HepG2 (cell line): ENCODE data around the gene NT5C. TPM values are rescaled to one million over a fixed set of nuclear protein-coding genes. Genes with fewer than 3 reads are reported as not detected.

Experiments
- ATF3 ChIP-seq: sonication (generic); formaldehyde crosslinking; IDR thresholded peaks from 2 replicates; pipeline ENCODE4 v1.4.0; 2020; ENCODE audit warnings: missing genetic modification reagents
- GMEB1 ChIP-seq: sonication (generic); formaldehyde crosslinking; IDR thresholded peaks from 2 replicates; pipeline ENCODE4 v1.5.1; 2020; ENCODE audit warnings: missing genetic modification reagents, mild to moderate bottlenecking, borderline replicate concordance
- IKZF4 ChIP-seq: sonication (generic); formaldehyde crosslinking; IDR thresholded peaks from 2 replicates; pipeline ENCODE4 v1.5.1; 2020; ENCODE audit warnings: borderline replicate concordance, mild to moderate bottlenecking, low read depth, missing genetic modification reagents; ENCODE audit errors: not compliant biosample characterization
- MAFF ChIP-seq: IDR thresholded peaks from 2 replicates; pipeline ENCODE4 v1.6.1; 2011; ENCODE audit warnings: low read depth, low read length, improper control_type of control experiment
- NFATC3 ChIP-seq: sonication (generic); formaldehyde crosslinking; IDR thresholded peaks from 2 replicates; pipeline ENCODE4 v1.5.1; 2020; ENCODE audit warnings: mild to moderate bottlenecking, missing genetic modification reagents
- NFE2L1 ChIP-seq: sonication (generic); formaldehyde crosslinking; IDR thresholded peaks from 2 replicates; pipeline ENCODE4 v1.4.0; 2020; ENCODE audit warnings: missing genetic modification reagents, mild to moderate bottlenecking, borderline replicate concordance
- NFIC ChIP-seq: IDR thresholded peaks from 2 replicates; pipeline ENCODE4 v1.6.1; 2012; ENCODE audit warnings: mild to moderate bottlenecking, low read length, inconsistent platforms
- SALL2 ChIP-seq: sonication (generic); formaldehyde crosslinking; IDR thresholded peaks from 2 replicates; pipeline ENCODE4 v1.8.1; 2023; ENCODE audit warnings: mild to moderate bottlenecking, missing genetic modification reagents, inconsistent platforms
- TFE3 ChIP-seq: IDR thresholded peaks from 2 replicates; pipeline ENCODE4 v1.6.1; 2016
- ZNF138 ChIP-seq: sonication (generic); formaldehyde crosslinking; IDR thresholded peaks from 2 replicates; pipeline ENCODE4 v1.5.0; 2020; ENCODE audit warnings: mild to moderate bottlenecking, low read depth, missing genetic modification reagents
- ZNF281 ChIP-seq: sonication (generic); formaldehyde crosslinking; IDR thresholded peaks from 2 replicates; pipeline ENCODE4 v1.4.0; 2020; ENCODE audit warnings: missing genetic modification reagents, borderline replicate concordance
- ZNF3 ChIP-seq: IDR thresholded peaks from 2 replicates; pipeline ENCODE4 v1.7.0; 2017; ENCODE audit warnings: inconsistent platforms
- ZNF574 ChIP-seq: sonication (generic); formaldehyde crosslinking; IDR thresholded peaks from 2 replicates; pipeline ENCODE4 v1.4.0; 2020; ENCODE audit warnings: missing genetic modification reagents
- ZNF773 ChIP-seq: sonication (generic); formaldehyde crosslinking; IDR thresholded peaks from 2 replicates; pipeline ENCODE4 v1.4.0; 2020; ENCODE audit warnings: missing genetic modification reagents, borderline replicate concordance
- ZSCAN5A ChIP-seq: sonication (generic); formaldehyde crosslinking; IDR thresholded peaks from 2 replicates; pipeline ENCODE4 v1.8.0; 2022; ENCODE audit warnings: mild to moderate bottlenecking, missing genetic modification reagents, borderline replicate concordance
- polyA plus RNA-seq, 8 experiments: library from polyadenylated mRNA; depleted of rRNA in 3 of 8; stranded (reverse) in 7 of 8; unstranded in 1 of 8; fragments of >200 nt; fragmentation: Illumina TruSeq in 4 of 8; extraction: Trizol in 4 of 8; gene quantifications; 2 replicates each; pipeline versions ENCODE4 v1.2.1 to v1.2.3, GENCODE V29; 2011 to 2016; ENCODE audit warnings: low read depth in 4 of 8, missing spikeins in 1 of 8, mixed read lengths in 1 of 8; ENCODE audit not compliant: insufficient read depth in 1 of 8
- total RNA-seq, 5 experiments: library from RNA; depleted of rRNA; stranded (reverse); fragments of >200 nt; fragmentation: Illumina TruSeq; extraction: Trizol; gene quantifications; 2 replicates each; pipeline ENCODE4 v1.2.3, GENCODE V29; 2016; ENCODE audit warnings: low read depth in 1 of 5

NT5C gene
- total and polyA plus RNA-seq, 2 of the 13 experiments (the other 11 are each of a cell fraction or from before 2014, with no cell fraction given) = 42.8 to 48.6 TPM

- TF ChIP-seq ZNF281 (CRISPR knock-in tag) (peak; percentile 97), ZNF574 (CRISPR knock-in tag) (peak; percentile 25; the same call in 1 of the 2 replicates), IKZF4 (CRISPR knock-in tag) (no peak), ATF3 (CRISPR knock-in tag) (peak; percentile 25; the same call in 1 of the 2 replicates), ZNF138 (CRISPR knock-in tag) (no peak), TFE3 (CRISPR knock-in tag) (peak; percentile 77), ZNF3 (no peak), ZSCAN5A (no peak), NFIC (peak; percentile 70; the same call in 1 of the 2 replicates), GMEB1 (CRISPR knock-in tag) (0 out of 2 replicates have a peak, but pooled peaks have one; percentile 31), NFATC3 (no peak), SALL2 (CRISPR knock-in tag) (0 out of 2 replicates have a peak, but pooled peaks have one; percentile 47), ZNF773 (no peak), MAFF (peak; percentile 57; the same call in 1 of the 2 replicates), NFE2L1 (0 out of 2 replicates have a peak, but pooled peaks have one; percentile 83)
Measured at GRCh38 chr17:75096082-75096625, 35.4 kb downstream of the NT5C start (continued).
